SK-N-SH (cell line): ENCODE results near the gene PRSS1. TPM values are rescaled to one million over a fixed set of nuclear protein-coding genes. Genes with fewer than 3 reads are reported as not detected.
A peak's percentile ranks its signal among the peaks of the same experiment; 100 is the strongest.

Experiments used
- CTCF ChIA-PET: fragments of 300-600, 350-600 bp; formaldehyde crosslinking; extraction: SDS; loops from one replicate; lab custom pipeline; 2021; lab: Yijun Ruan, JAX
- POLR2A ChIA-PET: fragments of 350-600 bp; sonication (Branson Sonifier 250); formaldehyde crosslinking; extraction: SDS; loops from one replicate; lab custom pipeline; 2020; ENCODE audit warnings: antibody characterized with exemption, inconsistent platforms; lab: Yijun Ruan, JAX
- DNase-seq: peaks from one replicate; pipeline ENCODE4 v3.0.0; 2012
- H2AFZ ChIP-seq: fragments of 200-600 bp; sonication (generic); 2 replicates; pipeline ENCODE4 v1.8.1; 2016; ENCODE audit warnings: antibody characterized with exemption, mild to moderate bottlenecking, low read depth
- H3F3A ChIP-seq: fragments of 200-600 bp; sonication (generic); replicated peaks from 2 replicates; pipeline ENCODE3; 2016; ENCODE audit warnings: antibody characterized with exemption, mild to moderate bottlenecking; ENCODE audit not compliant: insufficient read depth
- H3K27ac ChIP-seq, 2 experiments: fragments of 200-500 bp in 1 of 2; fragments of 200-600 bp in 1 of 2; sonication (Bioruptor generic) in 1 of 2; sonication (generic), shearing (Covaris generic) in 1 of 2; 2 replicates each; pipeline versions ENCODE4 v1.5.1 to v1.6.1; 2014 to 2016; ENCODE audit warnings: low read depth in 2 of 2, inconsistent platforms in 1 of 2, low read length in 1 of 2, mild to moderate bottlenecking in 1 of 2, mixed read lengths in 1 of 2
- H3K27me3 ChIP-seq: fragments of 200-600 bp; sonication (generic), shearing (Covaris generic); 2 replicates; pipeline ENCODE4 v1.6.1; 2016; ENCODE audit warnings: mixed run types; ENCODE audit not compliant: insufficient read depth
- H3K36me3 ChIP-seq, 2 experiments: fragments of 200-500 bp in 1 of 2; fragments of 200-600 bp in 1 of 2; sonication (Bioruptor generic) in 1 of 2; sonication (generic) in 1 of 2; replicated peaks in 1 of 2; 2 replicates each; pipeline versions ENCODE3 to v1.5.1; 2014 to 2016; ENCODE audit warnings: low read length in 1 of 2, mild to moderate bottlenecking in 1 of 2; ENCODE audit not compliant: insufficient read depth in 2 of 2, control insufficient read depth in 1 of 2
- H3K4me1 ChIP-seq, 2 experiments: fragments of 200-500 bp in 1 of 2; fragments of 200-600 bp in 1 of 2; sonication (Bioruptor generic) in 1 of 2; sonication (generic), shearing (Covaris generic) in 1 of 2; 2 replicates each; pipeline versions ENCODE4 v1.5.1 to v1.6.1; 2014 to 2016; ENCODE audit warnings: low read depth in 1 of 2, low read length in 1 of 2, mixed run types in 1 of 2; ENCODE audit not compliant: insufficient read depth in 2 of 2, control insufficient read depth in 1 of 2
- H3K4me2 ChIP-seq: fragments of 200-600 bp; sonication (generic), shearing (Covaris generic); 2 replicates; pipeline ENCODE4 v1.6.1; 2017; ENCODE audit warnings: mixed run types
- H3K4me3 ChIP-seq, 2 experiments: fragments of 200-500 bp in 1 of 2; fragments of 200-600 bp in 1 of 2; sonication (Bioruptor generic) in 1 of 2; sonication (generic), shearing (Covaris generic) in 1 of 2; 2 replicates each; pipeline versions ENCODE4 v1.5.1 to v1.8.1; 2014 to 2016; ENCODE audit warnings: low read depth in 2 of 2, inconsistent platforms in 1 of 2, low read length in 1 of 2, mild to moderate bottlenecking in 1 of 2, mixed read lengths in 1 of 2, moderate library complexity in 1 of 2
- H3K79me2 ChIP-seq: fragments of 200-600 bp; sonication (generic); 2 replicates; pipeline ENCODE4 v1.8.1; 2017; ENCODE audit warnings: mild to moderate bottlenecking; ENCODE audit not compliant: insufficient read depth
- H3K9ac ChIP-seq: fragments of 200-600 bp; sonication (generic); 2 replicates; pipeline ENCODE4 v1.6.1; 2017; ENCODE audit warnings: mixed run types
- H3K9me2 ChIP-seq: fragments of 200-600 bp; sonication (generic); 2 replicates; pipeline ENCODE4 v1.6.1; 2017; ENCODE audit warnings: mixed run types
- H3K9me3 ChIP-seq: fragments of 200-600 bp; sonication (generic); 2 replicates; pipeline ENCODE4 v1.6.1; 2017; ENCODE audit warnings: mixed run types, mild to moderate bottlenecking, moderate library complexity
- H4K20me1 ChIP-seq: fragments of 200-600 bp; sonication (generic); 2 replicates; pipeline ENCODE4 v1.6.1; 2017; ENCODE audit warnings: mild to moderate bottlenecking, mixed run types; ENCODE audit not compliant: insufficient read depth
- CHD2 ChIP-seq: fragments of 150-350 bp; IDR thresholded peaks from 2 replicates; pipeline ENCODE4 v1.6.1; 2018; ENCODE audit warnings: low read length; ENCODE audit not compliant: partially characterized antibody
- CTCF ChIP-seq: fragments of 200-600 bp; sonication (generic); IDR thresholded peaks from 2 replicates; pipeline ENCODE4 v1.6.1; 2017; ENCODE audit warnings: antibody characterized with exemption, mild to moderate bottlenecking, moderate library complexity
- ELF1 ChIP-seq: IDR thresholded peaks from 2 replicates; pipeline ENCODE4 v1.4.0; 2012
- EP300 ChIP-seq, 2 experiments: IDR thresholded peaks; 2 replicates each; pipeline versions ENCODE4 v1.4.0 to v1.6.1; 2012; ENCODE audit warnings: borderline replicate concordance in 1 of 2, low read depth in 1 of 2, low read length in 1 of 2
- EZH2phosphoT487 ChIP-seq: fragments of 200-600 bp; sonication (generic); IDR thresholded peaks from 2 replicates; pipeline ENCODE4 v1.6.1; 2017; ENCODE audit warnings: low read depth, mixed run types, mild to moderate bottlenecking, antibody characterized with exemption, moderate library complexity, borderline replicate concordance
- GABPA ChIP-seq: IDR thresholded peaks from 2 replicates; pipeline ENCODE4 v1.4.0; 2012; ENCODE audit warnings: low read depth, mild to moderate bottlenecking
- GATA2 ChIP-seq: sonication (generic); formaldehyde crosslinking; IDR thresholded peaks from 2 replicates; pipeline ENCODE4 v1.5.0; 2020; ENCODE audit warnings: mild to moderate bottlenecking, missing genetic modification reagents
- MAX ChIP-seq: IDR thresholded peaks from 2 replicates; pipeline ENCODE4 v1.4.0; 2012; ENCODE audit warnings: low read depth
- MEF2A ChIP-seq: IDR thresholded peaks from 2 replicates; pipeline ENCODE4 v1.4.0; 2012; ENCODE audit warnings: low read depth, borderline replicate concordance
- MXI1 ChIP-seq: IDR thresholded peaks from 2 replicates; pipeline ENCODE4 v1.6.1; 2012; ENCODE audit warnings: mild to moderate bottlenecking, low read depth, low read length, improper control_type of control experiment
- NRF1 ChIP-seq: IDR thresholded peaks from 2 replicates; pipeline ENCODE4 v1.6.1; 2012; ENCODE audit warnings: low read depth, mild to moderate bottlenecking, low read length
- PBX3 ChIP-seq: IDR thresholded peaks from 2 replicates; pipeline ENCODE4; 2012
- POLR2AphosphoS5 ChIP-seq: IDR thresholded peaks from 2 replicates; pipeline ENCODE4 v1.6.1; 2012; ENCODE audit warnings: low read depth, low read length
- RAD21 ChIP-seq: IDR thresholded peaks from 2 replicates; pipeline ENCODE4 v1.6.1; 2012; ENCODE audit warnings: mild to moderate bottlenecking, low read length
- RCOR1 ChIP-seq: fragments of 150-350 bp; IDR thresholded peaks from 2 replicates; pipeline ENCODE4 v1.6.1; 2017; ENCODE audit warnings: antibody characterized with exemption, low read length
- REST ChIP-seq: IDR thresholded peaks from 2 replicates; pipeline ENCODE4 v1.6.1; 2012; ENCODE audit warnings: mild to moderate bottlenecking, low read depth, low read length, moderate library complexity
- RFX5 ChIP-seq: IDR thresholded peaks from 2 replicates; pipeline ENCODE4 v1.6.1; 2012; ENCODE audit warnings: mild to moderate bottlenecking, improper control_type of control experiment, low read length
- RXRA ChIP-seq: IDR thresholded peaks from 2 replicates; pipeline ENCODE4 v1.4.0; 2012; ENCODE audit warnings: low read depth, mild to moderate bottlenecking, borderline replicate concordance
- SMC3 ChIP-seq: IDR thresholded peaks from 2 replicates; pipeline ENCODE4 v1.6.1; 2012; ENCODE audit warnings: low read depth, low read length, improper control_type of control experiment
- WGBS: methylation state at CpG from one replicate; pipeline ENCODE4 v1.1.6; 2017; ENCODE audit warnings: low lambda C conversion rate; 5-methylcytosine and 5-hydroxymethylcytosine counted together
- polyA plus RNA-seq, 3 experiments: library from polyadenylated mRNA; depleted of rRNA; stranded (reverse); fragments of >200 nt; gene quantifications; 2 replicates each; pipeline ENCODE4 v1.2.3, GENCODE V29; 2012
- TF ChIP-seq, protein P1 (sequence below): IDR thresholded peaks from 2 replicates; pipeline ENCODE4 v1.4.0; 2012; ENCODE audit warnings: low read depth, borderline replicate concordance
- TF ChIP-seq, protein P2 (sequence below): IDR thresholded peaks from 2 replicates; pipeline ENCODE4 v1.4.0; 2012; ENCODE audit warnings: low read depth, borderline replicate concordance

Gene PRSS1
- polyA plus RNA-seq, 1 of the 3 experiments (the other 2 are of a cell fraction), result not detected

DNA sequence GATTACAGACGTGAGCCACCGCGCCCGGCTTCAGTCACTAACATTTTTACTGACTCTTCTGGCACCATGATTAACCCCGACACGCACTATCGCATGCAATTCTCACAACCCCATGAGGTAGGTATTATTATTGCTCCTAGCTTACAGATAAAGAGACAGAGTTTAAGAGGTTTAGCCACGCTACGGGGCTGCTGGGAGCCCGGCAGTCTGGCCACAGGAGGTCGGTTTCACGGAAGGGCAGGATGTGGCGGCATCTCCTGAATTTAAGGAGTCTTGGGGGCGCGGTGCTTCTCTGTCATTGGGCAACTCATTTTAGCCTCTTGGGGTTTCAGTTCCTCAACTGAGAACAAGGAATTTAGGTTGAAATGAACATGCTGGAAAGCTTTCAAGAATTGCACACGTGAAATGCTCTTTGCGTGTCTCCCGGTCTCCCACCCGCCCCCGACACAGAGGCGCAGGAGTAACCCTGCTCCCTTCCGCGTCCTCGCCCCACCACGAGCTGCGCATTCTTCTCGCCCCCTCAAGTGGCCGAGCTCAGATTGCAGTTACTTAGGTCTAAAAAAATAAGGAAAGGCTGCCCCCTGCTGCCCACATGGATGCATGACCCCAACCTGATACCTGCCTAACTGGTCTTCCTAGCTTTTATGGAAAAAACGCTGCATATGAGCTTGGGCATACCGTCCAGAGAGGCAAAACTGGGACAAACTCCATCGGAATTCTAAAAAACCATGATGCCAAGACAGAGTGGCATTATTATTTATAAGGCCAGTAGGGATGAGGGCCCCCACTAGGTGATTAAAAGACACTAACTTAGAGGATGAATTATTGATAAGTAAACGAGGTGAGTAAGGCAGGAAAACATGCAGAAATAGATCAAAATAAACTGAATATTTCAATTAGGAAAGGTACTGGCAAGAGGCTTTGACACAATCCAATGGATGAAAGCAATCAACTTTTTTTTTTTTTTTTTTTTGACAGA lies 33.9 kb downstream of the PRSS1 start:
- Histone ChIP-seq H2AFZ (no peak overlapping the region), H3K9me2 (no peaks in the 10 kb centered on the region), H3K27ac (no peak overlapping the region), H3K27me3 (0 out of 2 replicates have a peak, but pooled peaks cover 3% of the 10 kb centered on the region), H3K4me2 (peak overlapping the region; percentile 75), H3F3A (no peaks in the 10 kb centered on the region), H3K9ac (no peak overlapping the region; the same call in 1 of the 2 replicates), H3K4me3 (peak overlapping the region; percentile 38 to 52), H3K4me1 (no peaks in the 10 kb centered on the region; a peak in 1 of 4 replicates), H3K79me2 (no peaks in the 10 kb centered on the region), H3K36me3 (no peaks in the 10 kb centered on the region), H3K9me3 (no peaks in the 10 kb centered on the region), H4K20me1 (no peaks in the 10 kb centered on the region)
- WGBS, result 17% methylated on average over 32 of the region's 32 CpGs
- peak; percentile 90 for DNase-seq
- ChIA-PET POLR2A (interaction anchor here (0.6 to 1.5 kb wide), 4 partner anchors 151 to 259 kb away, joined by 3 to 12 read pairs (median 8); no protein-coding TSS in a partner anchor), CTCF (interaction anchor here (0.6 to 19.8 kb wide), 109 partner anchors 8 to 438 kb away, joined by 3 to 488 read pairs (median 7); partner anchors contain the start of genes EPHB6, PRSS1, PRSS2 and TAS2R40)
- no peak for TF ChIP-seq MEF2A
- peak; percentile 99 for TF ChIP-seq CTCF
- no peak for TF ChIP-seq REST
- peak; percentile 40 for TF ChIP-seq CHD2
- TF ChIP-seq, protein P1, sequence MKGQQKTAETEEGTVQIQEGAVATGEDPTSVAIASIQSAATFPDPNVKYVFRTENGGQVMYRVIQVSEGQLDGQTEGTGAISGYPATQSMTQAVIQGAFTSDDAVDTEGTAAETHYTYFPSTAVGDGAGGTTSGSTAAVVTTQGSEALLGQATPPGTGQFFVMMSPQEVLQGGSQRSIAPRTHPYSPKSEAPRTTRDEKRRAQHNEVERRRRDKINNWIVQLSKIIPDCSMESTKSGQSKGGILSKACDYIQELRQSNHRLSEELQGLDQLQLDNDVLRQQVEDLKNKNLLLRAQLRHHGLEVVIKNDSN, result no peak
- TF ChIP-seq, protein P2, sequence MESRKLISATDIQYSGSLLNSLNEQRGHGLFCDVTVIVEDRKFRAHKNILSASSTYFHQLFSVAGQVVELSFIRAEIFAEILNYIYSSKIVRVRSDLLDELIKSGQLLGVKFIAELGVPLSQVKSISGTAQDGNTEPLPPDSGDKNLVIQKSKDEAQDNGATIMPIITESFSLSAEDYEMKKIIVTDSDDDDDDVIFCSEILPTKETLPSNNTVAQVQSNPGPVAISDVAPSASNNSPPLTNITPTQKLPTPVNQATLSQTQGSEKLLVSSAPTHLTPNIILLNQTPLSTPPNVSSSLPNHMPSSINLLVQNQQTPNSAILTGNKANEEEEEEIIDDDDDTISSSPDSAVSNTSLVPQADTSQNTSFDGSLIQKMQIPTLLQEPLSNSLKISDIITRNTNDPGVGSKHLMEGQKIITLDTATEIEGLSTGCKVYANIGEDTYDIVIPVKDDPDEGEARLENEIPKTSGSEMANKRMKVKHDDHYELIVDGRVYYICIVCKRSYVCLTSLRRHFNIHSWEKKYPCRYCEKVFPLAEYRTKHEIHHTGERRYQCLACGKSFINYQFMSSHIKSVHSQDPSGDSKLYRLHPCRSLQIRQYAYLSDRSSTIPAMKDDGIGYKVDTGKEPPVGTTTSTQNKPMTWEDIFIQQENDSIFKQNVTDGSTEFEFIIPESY, result no peak
- TF ChIP-seq PBX3, result no peak
- peak; percentile 72; the same call in 1 of the 2 replicates for TF ChIP-seq RFX5
- TF ChIP-seq RAD21, result peak; percentile 100
- TF ChIP-seq MXI1, result peak; percentile 58; the same call in 1 of the 2 replicates
- peak; percentile 60; the same call in 1 of the 2 replicates for TF ChIP-seq RCOR1
- TF ChIP-seq NRF1, result peak; percentile 56
- peak; percentile 55; the same call in 1 of the 2 replicates for TF ChIP-seq ELF1
- no peak for TF ChIP-seq GABPA
- TF ChIP-seq SMC3, result peak; percentile 100
- no peak for TF ChIP-seq EZH2phosphoT487
- no peak for TF ChIP-seq POLR2AphosphoS5
- no peak for TF ChIP-seq RXRA
- TF ChIP-seq EP300 (IDR thresholded peaks at IDR 0.05; ENCODE audit: borderline replicate concordance in 1 of 2, low read depth in 1 of 2, low read length in 1 of 2), result peak in 1 of 2 experiments; percentile 40; a peak in 1 of 4 replicates
- TF ChIP-seq MAX, result peak; percentile 78
- TF ChIP-seq GATA2 (CRISPR knock-in tag), result no peak
